ENCODE results near the gene DEFB126. TPM values are rescaled to one million over a fixed set of nuclear protein-coding genes. Genes with fewer than 3 reads are reported as not detected.

DEFB126 gene
- total RNA-seq, 1 donor from 2014 or later = not detected

DNA sequence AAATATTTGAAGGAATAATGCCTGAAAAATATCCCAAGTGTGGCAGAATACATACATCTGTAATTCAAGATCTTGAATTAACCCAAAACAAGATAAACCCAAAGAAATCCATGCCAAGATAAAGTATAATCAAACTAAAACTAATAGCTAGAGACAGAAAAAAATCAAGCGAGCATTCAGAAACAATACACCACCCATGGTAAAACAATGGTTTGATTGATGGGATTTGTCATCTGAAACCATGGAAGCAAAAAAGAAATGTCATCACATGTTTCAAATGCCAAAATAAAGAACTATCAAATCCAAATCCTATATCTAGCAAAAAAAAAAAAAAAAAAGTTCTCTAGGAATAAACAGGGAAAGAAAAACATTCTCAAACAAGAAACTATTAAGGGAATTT, 9.7 kb downstream of the DEFB126 start:
- no peaks in the 10 kb centered on the region for H3K9me3 Mint-ChIP-seq (ENCODE audit: unreplicated experiment)
- TF ChIP-seq, protein P1, sequence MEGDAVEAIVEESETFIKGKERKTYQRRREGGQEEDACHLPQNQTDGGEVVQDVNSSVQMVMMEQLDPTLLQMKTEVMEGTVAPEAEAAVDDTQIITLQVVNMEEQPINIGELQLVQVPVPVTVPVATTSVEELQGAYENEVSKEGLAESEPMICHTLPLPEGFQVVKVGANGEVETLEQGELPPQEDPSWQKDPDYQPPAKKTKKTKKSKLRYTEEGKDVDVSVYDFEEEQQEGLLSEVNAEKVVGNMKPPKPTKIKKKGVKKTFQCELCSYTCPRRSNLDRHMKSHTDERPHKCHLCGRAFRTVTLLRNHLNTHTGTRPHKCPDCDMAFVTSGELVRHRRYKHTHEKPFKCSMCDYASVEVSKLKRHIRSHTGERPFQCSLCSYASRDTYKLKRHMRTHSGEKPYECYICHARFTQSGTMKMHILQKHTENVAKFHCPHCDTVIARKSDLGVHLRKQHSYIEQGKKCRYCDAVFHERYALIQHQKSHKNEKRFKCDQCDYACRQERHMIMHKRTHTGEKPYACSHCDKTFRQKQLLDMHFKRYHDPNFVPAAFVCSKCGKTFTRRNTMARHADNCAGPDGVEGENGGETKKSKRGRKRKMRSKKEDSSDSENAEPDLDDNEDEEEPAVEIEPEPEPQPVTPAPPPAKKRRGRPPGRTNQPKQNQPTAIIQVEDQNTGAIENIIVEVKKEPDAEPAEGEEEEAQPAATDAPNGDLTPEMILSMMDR (IDR thresholded peaks at IDR 0.05; ENCODE audit: partially characterized antibody, unreplicated experiment) = no peak
- no peak for DNase-seq
- H3K4me3 Mint-ChIP-seq (ENCODE audit: unreplicated experiment) = no peak overlapping the region
- no peaks in the 10 kb centered on the region for H3K36me3 Mint-ChIP-seq (ENCODE audit: unreplicated experiment)
- no peaks in the 10 kb centered on the region for H3K27me3 Mint-ChIP-seq (ENCODE audit: unreplicated experiment)
- H3K27ac Mint-ChIP-seq (ENCODE audit: unreplicated experiment) = no peak overlapping the region
- no peaks in the 10 kb centered on the region for H3K4me1 Mint-ChIP-seq (ENCODE audit: low read depth, unreplicated experiment)

DNA sequence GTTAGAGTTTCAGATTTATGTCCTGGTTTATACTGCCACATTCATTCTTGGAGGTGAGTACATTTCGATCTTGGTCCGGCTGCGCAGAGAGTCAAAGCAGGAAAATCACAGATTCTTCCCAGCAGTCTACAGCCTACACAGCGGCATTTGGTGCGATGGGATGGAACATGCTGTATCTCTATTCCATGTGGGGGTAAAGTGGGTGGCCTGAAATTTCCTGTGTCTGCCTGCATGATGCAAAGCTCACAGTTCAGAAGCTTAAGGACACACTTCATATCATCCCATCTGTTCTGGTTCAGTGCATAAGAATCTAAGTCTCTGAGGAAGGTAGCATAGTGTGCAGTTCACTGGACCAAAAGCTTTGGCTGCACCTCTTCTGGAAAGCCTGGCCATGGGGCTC, 14.8 kb downstream of the DEFB126 start, which contains the start of gene DEFB127:
DEFB127 (plus strand) TSS at position 301 of the 400 bp plus-strand sequence; CDS start at position 392, 91 bp downstream.
- Mint-ChIP-seq H3K4me3 (ENCODE audit: unreplicated experiment) (no peak within 1 kb of the TSS), H3K27me3 (ENCODE audit: unreplicated experiment) (no peaks in the 10 kb centered on the region), H3K9me3 (ENCODE audit: unreplicated experiment) (no peaks in the 10 kb centered on the region), H3K4me1 (ENCODE audit: low read depth, unreplicated experiment) (no peaks in the 10 kb centered on the region), H3K27ac (ENCODE audit: unreplicated experiment) (no peak within 1 kb of the TSS), H3K36me3 (ENCODE audit: unreplicated experiment) (no peaks in the 10 kb centered on the region)
- no peak for DNase-seq
- TF ChIP-seq, protein P1 (IDR thresholded peaks at IDR 0.05; ENCODE audit: partially characterized antibody, unreplicated experiment) = no peak

DNA sequence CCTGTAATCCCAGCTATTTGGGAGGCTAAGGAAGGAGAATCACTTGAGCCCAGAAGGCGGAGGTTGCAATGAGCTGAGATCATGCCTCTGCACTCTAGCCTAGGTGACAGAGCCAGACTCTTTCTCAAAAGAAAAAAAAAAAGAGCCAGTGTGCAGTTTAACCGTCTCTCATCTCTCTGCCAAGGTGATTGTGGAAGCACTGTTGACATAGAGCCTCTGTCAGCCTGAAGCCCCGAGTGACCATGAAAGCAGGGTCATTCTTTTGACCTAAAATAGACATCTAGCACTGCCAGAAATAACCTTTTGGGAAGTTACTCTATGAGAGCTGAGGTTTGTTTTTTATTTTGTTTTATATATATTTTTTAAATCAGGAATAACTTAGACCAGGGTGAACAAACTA, 22.2 kb downstream of the DEFB126 start:
- H3K27ac Mint-ChIP-seq (ENCODE audit: unreplicated experiment) = no peak overlapping the region
- no peak for DNase-seq
- H3K36me3 Mint-ChIP-seq (ENCODE audit: unreplicated experiment) = no peaks in the 10 kb centered on the region
- H3K4me3 Mint-ChIP-seq (ENCODE audit: unreplicated experiment) = no peak overlapping the region
- H3K27me3 Mint-ChIP-seq (ENCODE audit: unreplicated experiment) = no peaks in the 10 kb centered on the region
- no peaks in the 10 kb centered on the region for H3K4me1 Mint-ChIP-seq (ENCODE audit: low read depth, unreplicated experiment)
- TF ChIP-seq, protein P1 (IDR thresholded peaks at IDR 0.05; ENCODE audit: partially characterized antibody, unreplicated experiment) = no peak
- no peaks in the 10 kb centered on the region for H3K9me3 Mint-ChIP-seq (ENCODE audit: unreplicated experiment)

DNA sequence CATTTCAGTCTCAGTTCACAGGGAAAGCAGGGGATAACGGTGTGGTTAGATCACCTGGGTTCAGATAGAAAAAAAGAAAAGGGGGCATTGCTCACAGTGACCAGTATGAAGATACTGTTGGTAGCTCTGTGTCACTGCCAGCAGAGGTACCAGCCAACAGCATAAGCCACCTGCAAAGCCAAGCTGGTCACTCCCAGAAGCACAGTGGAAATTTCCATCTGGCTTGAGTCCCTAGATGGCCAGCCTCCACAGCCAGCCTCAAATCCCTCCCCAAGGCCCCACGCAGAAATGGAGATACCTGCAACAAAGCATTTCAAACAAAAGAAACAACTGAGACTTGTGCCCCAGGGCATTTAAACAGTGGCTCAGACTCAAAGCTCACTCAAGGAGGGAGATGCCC, 26.5 kb downstream of the DEFB126 start:
- Mint-ChIP-seq H3K27ac (ENCODE audit: unreplicated experiment) (no peak overlapping the region), H3K9me3 (ENCODE audit: unreplicated experiment) (no peaks in the 10 kb centered on the region), H3K36me3 (ENCODE audit: unreplicated experiment) (no peaks in the 10 kb centered on the region), H3K4me3 (ENCODE audit: unreplicated experiment) (no peak overlapping the region), H3K4me1 (ENCODE audit: low read depth, unreplicated experiment) (no peaks in the 10 kb centered on the region), H3K27me3 (ENCODE audit: unreplicated experiment) (no peaks in the 10 kb centered on the region)
- TF ChIP-seq, protein P1 (IDR thresholded peaks at IDR 0.05; ENCODE audit: partially characterized antibody, unreplicated experiment) = no peak
- DNase-seq = no peak

DNA sequence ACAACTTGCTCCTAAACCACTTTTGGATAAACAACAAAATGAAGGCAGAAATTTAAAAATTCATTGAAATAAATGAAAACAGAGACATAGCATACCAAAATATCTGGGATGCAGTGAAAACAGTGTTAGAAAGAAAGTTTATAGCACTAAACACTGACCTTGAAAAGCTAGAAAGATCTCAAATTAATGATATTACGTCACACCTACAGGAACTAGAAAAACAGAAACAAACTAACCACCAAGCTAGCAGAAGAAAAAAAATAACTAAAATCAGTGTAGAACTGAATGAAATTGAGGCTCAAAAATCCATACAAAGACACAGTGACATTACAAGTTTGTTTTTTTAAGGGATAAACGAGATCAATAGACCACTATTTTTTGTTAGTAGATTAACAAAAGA, 41.9 kb downstream of the DEFB126 start:
- H3K27me3 Mint-ChIP-seq (ENCODE audit: unreplicated experiment) = no peaks in the 10 kb centered on the region
- peaks cover 10% of the 10 kb centered on the region for H3K36me3 Mint-ChIP-seq (ENCODE audit: unreplicated experiment)
- H3K4me1 Mint-ChIP-seq (ENCODE audit: low read depth, unreplicated experiment) = no peaks in the 10 kb centered on the region
- peaks cover 4% of the 10 kb centered on the region for H3K9me3 Mint-ChIP-seq (ENCODE audit: unreplicated experiment)
- no peak overlapping the region for H3K27ac Mint-ChIP-seq (ENCODE audit: unreplicated experiment)
- TF ChIP-seq, protein P1 (IDR thresholded peaks at IDR 0.05; ENCODE audit: partially characterized antibody, unreplicated experiment) = no peak
- DNase-seq = no peak
- H3K4me3 Mint-ChIP-seq (ENCODE audit: unreplicated experiment) = no peak overlapping the region

Measured in glutamatergic neuron (in vitro differentiated cells).